Tibial nerve (tissue), 4 donors: Measurements from ENCODE around the gene MAN2B1. TPM values are rescaled to one million over a fixed set of nuclear protein-coding genes. Genes with fewer than 3 reads are reported as not detected.

ENCODE experiments used
- DNase-seq, 2 donors: peaks; one replicate each; pipeline ENCODE4 v3.0.0-alpha.2; 2019; ENCODE audit warnings: low spot score in 2 of 2
- H3K27ac ChIP-seq, 4 donors: fragments of 200-600 bp; sonication (generic) in 3 of 4; one replicate each; pipeline ENCODE4 v1.5.1; 2017 to 2019; ENCODE audit warnings: mild to moderate bottlenecking in 1 of 4
- H3K27me3 ChIP-seq, 2 donors: fragments of 200-600 bp; sonication (generic) in 1 of 2; one replicate each; pipeline versions ENCODE4 v1.5.1 to v1.6.0; 2017 to 2019
- H3K36me3 ChIP-seq, 3 donors: fragments of 200-600 bp; sonication (generic); one replicate each; pipeline ENCODE4 v1.5.1; 2018 to 2019
- H3K4me1 ChIP-seq, 4 donors: fragments of 200-600 bp; sonication (generic) in 3 of 4; one replicate each; pipeline ENCODE4 v1.5.1; 2017 to 2019
- H3K4me3 ChIP-seq, 4 donors: fragments of 200-600 bp; sonication (generic) in 3 of 4; one replicate each; pipeline ENCODE4 v1.5.1; 2017 to 2019; ENCODE audit warnings: mild to moderate bottlenecking in 1 of 4, moderate library complexity in 1 of 4
- H3K9me3 ChIP-seq, 4 donors: fragments of 200-600 bp; sonication (generic) in 3 of 4; one replicate each; pipeline ENCODE4 v1.5.1; 2017 to 2019
- CTCF ChIP-seq, 5 experiments: fragments of 200-600 bp in 3 of 5; fragments of 450-650 bp in 2 of 5; sonication (generic) in 3 of 5; IDR thresholded peaks; one replicate each; pipeline ENCODE4 v1.5.1; 2016 to 2019; ENCODE audit warnings: antibody characterized with exemption in 5 of 5, mild to moderate bottlenecking in 3 of 5, moderate library complexity in 2 of 5
- EP300 ChIP-seq, 2 donors: sonication (generic); formaldehyde crosslinking; IDR thresholded peaks; one replicate each; pipeline ENCODE4 v1.6.1; 2017; ENCODE audit warnings: antibody characterized with exemption in 2 of 2, mild to moderate bottlenecking in 1 of 2
- POLR2A ChIP-seq, 2 donors: fragments of 450-650 bp; IDR thresholded peaks; one replicate each; pipeline ENCODE4 v1.6.1; 2017; ENCODE audit warnings: antibody characterized with exemption in 2 of 2, mild to moderate bottlenecking in 2 of 2, moderate library complexity in 2 of 2
- WGBS, 2 donors: methylation state at CpG; one replicate each; pipeline ENCODE4 v1.1.5; 2018; 5-methylcytosine and 5-hydroxymethylcytosine counted together
- total RNA-seq, 4 donors: library from RNA; depleted of rRNA; stranded (reverse); fragments of >200 nt; gene quantifications; one replicate each; pipeline ENCODE4 v1.1.0, GENCODE V29; 2016

MAN2B1 gene
- total RNA-seq, 4 donors from 2014 or later, result 48.5 to 89.4 (median 58.5) TPM

DNA sequence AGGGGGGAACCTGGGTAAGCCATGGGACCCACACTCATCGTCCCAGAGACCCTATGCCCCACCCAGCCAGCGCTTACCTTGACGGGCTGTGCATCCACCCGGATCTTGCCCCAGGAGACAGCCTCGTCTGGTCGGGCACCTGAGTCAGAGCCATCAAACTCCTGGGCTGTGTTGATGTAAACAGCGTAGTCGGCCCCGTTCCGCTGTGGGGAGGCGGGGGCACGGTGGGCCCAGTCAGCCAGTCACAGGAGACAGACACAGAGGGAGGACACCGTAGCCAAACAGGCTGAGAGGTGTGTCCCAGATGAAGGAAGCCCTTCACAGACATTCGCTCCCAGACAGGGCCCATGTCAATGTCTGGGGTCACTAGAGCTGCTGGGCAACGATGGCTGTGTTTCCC, 9.4 kb upstream of the MAN2B1 start:
- no peak for DNase-seq
- no peaks in the 10 kb centered on the region for H3K9me3 ChIP-seq
- H3K4me1 ChIP-seq, result peaks cover 0 to 30% (median 2%) of the 10 kb centered on the region in 4 donors
- H3K36me3 ChIP-seq, result peaks cover 10 to 87% (median 10%) of the 10 kb centered on the region in 3 donors
- no peak overlapping the region for H3K27ac ChIP-seq
- H3K4me3 ChIP-seq, result no peak overlapping the region
- WGBS, 2 donors, result 88 to 95% methylated on average over 10 to 13 of the region's 15 CpGs
- H3K27me3 ChIP-seq, result no peaks in the 10 kb centered on the region
- TF ChIP-seq POLR2A (IDR thresholded peaks at IDR 0.05) (no peak), EP300 (IDR thresholded peaks at IDR 0.05) (no peak), CTCF (IDR thresholded peaks at IDR 0.05) (no peak)

DNA sequence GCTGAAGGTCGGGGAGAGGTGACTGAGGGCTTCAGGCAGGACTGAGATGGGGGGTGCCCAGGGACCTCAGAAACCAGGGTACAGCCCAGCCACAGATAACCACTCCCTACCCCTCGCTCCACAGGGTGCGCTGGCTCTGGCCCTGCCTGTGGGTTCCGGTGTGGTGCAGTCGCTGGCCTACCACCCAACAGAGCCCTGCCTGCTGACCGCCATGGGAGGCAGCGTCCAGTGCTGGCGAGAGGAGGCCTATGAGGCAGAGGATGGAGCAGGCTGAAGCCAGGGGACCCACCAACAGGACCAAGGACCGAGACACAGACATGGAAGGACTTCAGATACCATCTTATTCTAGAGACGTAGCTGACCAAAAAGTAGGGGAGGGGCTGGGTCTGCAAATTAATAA, 8.9 kb upstream of the MAN2B1 start:
- DNase-seq, result no peak
- WGBS, 2 donors, result 85 to 90% methylated on average over 6 to 10 of the region's 10 CpGs

DNA sequence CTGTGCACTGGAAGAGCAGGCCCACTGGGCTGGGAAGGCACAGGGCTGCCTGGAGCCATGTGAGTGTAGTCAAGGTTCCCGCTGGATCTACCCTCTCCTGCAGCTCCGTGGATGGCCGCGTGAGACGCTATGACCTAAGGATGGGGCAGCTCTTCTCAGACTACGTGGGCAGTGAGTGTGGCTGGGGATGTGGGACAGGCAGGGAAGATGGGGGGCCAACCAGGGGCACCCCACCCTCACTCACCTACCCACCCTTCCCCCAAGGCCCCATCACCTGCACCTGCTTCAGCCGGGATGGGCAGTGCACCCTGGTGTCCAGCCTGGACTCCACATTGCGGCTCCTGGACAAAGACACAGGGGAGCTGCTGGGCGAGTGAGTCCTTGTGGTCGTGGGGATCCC, 6.2 kb upstream of the MAN2B1 start:
- Histone ChIP-seq H3K4me1 (peaks cover 0 to 34% (median 20%) of the 10 kb centered on the region in 4 donors), H3K4me3 (no peak overlapping the region), H3K27ac (no peak overlapping the region), H3K36me3 (peaks cover 9 to 64% (median 10%) of the 10 kb centered on the region in 3 donors), H3K9me3 (no peaks in the 10 kb centered on the region), H3K27me3 (no peaks in the 10 kb centered on the region)
- TF ChIP-seq EP300 (IDR thresholded peaks at IDR 0.05) (no peak), CTCF (IDR thresholded peaks at IDR 0.05) (no peak), POLR2A (IDR thresholded peaks at IDR 0.05) (no peak)
- DNase-seq, result no peak
- 80 to 87% methylated on average over 8 to 10 of the region's 10 CpGs for WGBS, 2 donors

More for the DNA sequence above, 8.9 kb upstream of the MAN2B1 start:
- H3K36me3 ChIP-seq, result peaks cover 10 to 87% (median 10%) of the 10 kb centered on the region in 3 donors
- H3K27ac ChIP-seq, result no peak overlapping the region
- H3K9me3 ChIP-seq, result no peaks in the 10 kb centered on the region
- no peak overlapping the region for H3K4me3 ChIP-seq
- TF ChIP-seq CTCF (IDR thresholded peaks at IDR 0.05) (no peak), POLR2A (IDR thresholded peaks at IDR 0.05) (no peak), EP300 (IDR thresholded peaks at IDR 0.05) (no peak)
- H3K27me3 ChIP-seq, result no peaks in the 10 kb centered on the region
- H3K4me1 ChIP-seq, result peaks cover 0 to 30% (median 8%) of the 10 kb centered on the region in 4 donors

DNA sequence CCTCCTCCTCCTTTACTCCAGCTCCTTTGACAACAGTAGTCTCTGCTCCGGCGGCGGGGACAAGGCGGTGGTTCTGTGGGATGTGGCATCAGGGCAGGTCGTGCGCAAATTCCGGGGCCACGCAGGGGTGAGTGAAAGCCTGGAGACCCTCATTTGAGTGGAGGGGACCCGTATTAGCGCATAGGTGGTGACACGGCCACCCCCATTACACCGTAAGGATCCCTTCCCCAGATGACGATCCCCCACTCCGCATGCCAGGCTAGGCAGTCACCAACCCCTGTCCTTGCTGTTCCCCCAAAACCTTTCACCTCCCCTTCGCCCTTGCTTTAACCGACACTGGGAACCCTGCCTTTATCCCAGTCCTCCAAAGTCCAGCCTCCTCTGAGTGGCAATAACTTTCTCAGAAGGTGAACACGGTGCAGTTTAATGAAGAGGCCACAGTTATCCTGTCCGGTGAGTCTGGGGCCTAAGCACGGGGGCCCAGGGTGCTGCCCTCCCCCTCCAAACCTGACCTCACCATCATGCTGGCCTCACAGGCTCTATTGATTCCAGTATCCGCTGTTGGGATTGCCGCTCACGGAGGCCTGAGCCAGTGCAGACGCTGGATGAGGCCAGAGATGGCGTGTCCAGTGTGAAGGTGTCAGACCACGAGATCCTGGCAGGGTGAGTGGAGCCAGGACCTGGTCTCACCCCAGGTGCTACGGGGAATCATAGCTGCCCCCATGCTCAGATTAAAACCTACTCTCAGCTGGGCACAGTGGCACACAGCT, 3.8 kb upstream of the MAN2B1 start:
- Histone ChIP-seq H3K4me1 (peaks cover 0 to 46% (median 31%) of the 10 kb centered on the region in 4 donors), H3K9me3 (no peaks in the 10 kb centered on the region), H3K36me3 (peaks cover 3 to 41% (median 5%) of the 10 kb centered on the region in 3 donors), H3K27ac (peak overlapping the region; percentile 91 to 99 (median 96)), H3K4me3 (peak overlapping the region; percentile 69 to 83 (median 74)), H3K27me3 (no peaks in the 10 kb centered on the region)
- DNase-seq, result no peak
- 37 to 39% methylated on average over 26 of the region's 26 CpGs for WGBS, 2 donors
- TF ChIP-seq EP300 (IDR thresholded peaks at IDR 0.05), result no peak
- TF ChIP-seq CTCF (IDR thresholded peaks at IDR 0.05), result no peak
- no peak for TF ChIP-seq POLR2A (IDR thresholded peaks at IDR 0.05)
